ENCODE results near the gene SDF4. TPM values are rescaled to one million over a fixed set of nuclear protein-coding genes. Genes with fewer than 3 reads are reported as not detected.
A peak's percentile ranks its signal among the peaks of the same experiment; 100 is the strongest.

Gene SDF4
- total RNA-seq, 1 experiment from 2014 or later = 82.0 TPM

- H3K79me1 ChIP-seq (ENCODE audit: insufficient read depth, low read depth, low read length, poor library complexity, severe bottlenecking) = peaks cover 2% of the 10 kb centered on the region
- no peaks in the 10 kb centered on the region for H3K27me3 Mint-ChIP-seq (ENCODE audit: low read depth)
- H4K5ac ChIP-seq (ENCODE audit: insufficient read length, low read depth, low read length) = no peak overlapping the region
- H3K27ac ChIP-seq (ENCODE audit: insufficient read length, low read depth, low read length) = no peak overlapping the region
- H3T11ph ChIP-seq (ENCODE audit: low read length) = no peak overlapping the region
- no peaks in the 10 kb centered on the region for H3K9me3 ChIP-seq (ENCODE audit: control insufficient read depth, low read depth, low read length)
- peaks cover 6% of the 10 kb centered on the region for H3K23me2 ChIP-seq (ENCODE audit: insufficient read length, low read depth, low read length, poor library complexity, severe bottlenecking)
- H2AFZ ChIP-seq (ENCODE audit: low read length) = no peak overlapping the region
- no peak overlapping the region for H3K4ac ChIP-seq (ENCODE audit: low read depth, low read length)
- no peak overlapping the region for H3K9ac ChIP-seq (ENCODE audit: extremely low read depth, insufficient read length, low read length)
- no peak overlapping the region for H2BK20ac ChIP-seq (ENCODE audit: low read depth, low read length, poor library complexity, severe bottlenecking)
- H2BK12ac ChIP-seq (ENCODE audit: insufficient read length, low read depth, low read length) = no peak overlapping the region
- no peak overlapping the region for H3K14ac ChIP-seq (ENCODE audit: insufficient read depth, low read length)
- H3K4me3 Mint-ChIP-seq = peak overlapping the region; percentile 51 to 70
- no peaks in the 10 kb centered on the region for H4K20me1 ChIP-seq (ENCODE audit: control insufficient read depth, insufficient read depth, insufficient read length)
- peaks cover 17 to 30% (median 30%) of the 10 kb centered on the region in 3 experiments for H3K36me3 Mint-ChIP-seq (ENCODE audit: insufficient read depth in 1 of 3, low read depth in 3 of 3)
- no peak overlapping the region for H3K27ac Mint-ChIP-seq
- no peak overlapping the region for H2AK5ac ChIP-seq (ENCODE audit: insufficient read length, low read length)
- no peaks in the 10 kb centered on the region for H3K27me3 ChIP-seq (ENCODE audit: insufficient read depth, low read length)
- no peak overlapping the region for H3K56ac ChIP-seq (ENCODE audit: insufficient read length, low read depth, low read length)
- no peak overlapping the region for H3K18ac ChIP-seq (ENCODE audit: insufficient read length, low read depth, low read length)
- H2BK120ac ChIP-seq (ENCODE audit: low read depth, low read length, poor library complexity, severe bottlenecking) = no peak overlapping the region
- H3K4me2 ChIP-seq (ENCODE audit: insufficient read depth, insufficient read length, low read length) = no peak overlapping the region
- H3K4me1 ChIP-seq (ENCODE audit: insufficient read depth, low read length) = no peaks in the 10 kb centered on the region
- TF ChIP-seq CTCF (conservative IDR thresholded peaks at IDR 0.05) = no peak
- peaks cover 15 to 25% of the 10 kb centered on the region in 2 experiments for H3K4me1 Mint-ChIP-seq
- peaks cover 0 to 4% of the 10 kb centered on the region in 2 experiments; a peak in 1 of 5 replicates for H3K9me3 Mint-ChIP-seq
- H2BK15ac ChIP-seq (ENCODE audit: low read depth, low read length) = no peak overlapping the region
- no CpG with 5 or more reads among the region's 15 CpGs for WGBS (ENCODE audit: extremely low coverage, insufficient read length, low lambda C conversion rate)
- H3K79me2 ChIP-seq (ENCODE audit: insufficient read depth, low read length) = peaks cover 2% of the 10 kb centered on the region; the same call in 1 of the 2 replicates
- no peak overlapping the region for H3K23ac ChIP-seq (ENCODE audit: insufficient read length, low read depth, low read length)
- no peak overlapping the region for H4K91ac ChIP-seq (ENCODE audit: insufficient read length, low read depth, low read length)
- no peak overlapping the region for H2BK5ac ChIP-seq (ENCODE audit: insufficient read length, low read length)
- no peak overlapping the region for H4K8ac ChIP-seq (replicated peaks; ENCODE audit: insufficient read length, low read depth, low read length)
- DNase-seq = no peak
These were observed 1.7 kb upstream of the SDF4 start for GRCh38 chr1:1233567-1233892.

All from H9 (cell line).